GM18502 (cell line): ENCODE data around the gene VAMP3.

ENCODE experiments used
- ATAC-seq: cut with Tn5 transposase; IDR thresholded peaks from one replicate; pipeline ENCODE4 v1.9.1; 2021; ENCODE audit warnings: mild to moderate bottlenecking; ENCODE audit not compliant: unreplicated experiment, poor library complexity

The VAMP3 gene

DNA sequence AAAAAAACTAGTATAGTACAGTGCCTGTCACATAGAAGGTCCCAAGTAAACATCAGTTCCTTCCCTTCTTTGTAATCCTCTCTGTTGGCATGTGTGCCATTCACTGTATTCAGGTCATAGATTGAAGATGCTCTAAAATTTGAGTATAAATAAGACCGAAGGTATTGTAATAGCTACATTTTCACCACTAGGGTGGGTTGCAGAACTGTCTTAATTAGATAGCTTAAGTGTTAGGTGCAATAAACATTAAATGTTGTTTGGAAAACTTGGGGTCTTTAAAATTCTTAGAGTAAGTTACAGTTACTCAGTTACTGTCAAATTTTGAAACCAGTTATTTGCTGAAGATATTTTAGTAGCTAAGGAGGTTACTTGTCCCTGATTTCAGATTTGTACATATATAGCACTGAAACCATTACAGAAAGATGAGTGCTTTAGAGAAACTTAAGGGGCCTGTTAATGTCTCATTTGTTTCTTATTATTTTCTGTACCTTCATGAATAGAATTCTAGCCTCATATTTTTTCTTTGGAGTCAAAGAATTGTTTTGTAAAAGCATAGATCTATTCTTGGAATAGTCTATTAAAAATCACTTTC lies 37.3 kb downstream of the VAMP3 start:
- ATAC-seq: no peak

DNA sequence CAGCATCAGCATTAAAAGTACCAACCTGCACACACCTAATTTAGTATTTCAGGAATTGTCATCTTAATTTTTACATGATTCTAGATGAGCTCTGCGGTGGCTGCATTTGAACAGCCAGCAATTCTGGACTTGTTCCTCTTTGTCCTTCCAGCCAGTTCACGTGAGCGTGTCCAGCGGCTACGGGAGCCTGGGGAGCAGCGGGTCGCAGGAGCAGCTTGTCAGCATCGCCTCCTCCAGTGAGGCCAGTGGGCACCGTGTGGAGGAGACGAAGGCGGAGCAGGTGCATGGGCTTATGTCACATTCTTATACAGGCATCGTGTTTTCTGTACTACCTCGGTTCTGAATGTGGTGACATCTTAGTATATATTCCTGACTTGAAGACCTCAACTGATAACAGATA lies 38.6 kb downstream of the VAMP3 start:
- ATAC-seq: no peak

DNA sequence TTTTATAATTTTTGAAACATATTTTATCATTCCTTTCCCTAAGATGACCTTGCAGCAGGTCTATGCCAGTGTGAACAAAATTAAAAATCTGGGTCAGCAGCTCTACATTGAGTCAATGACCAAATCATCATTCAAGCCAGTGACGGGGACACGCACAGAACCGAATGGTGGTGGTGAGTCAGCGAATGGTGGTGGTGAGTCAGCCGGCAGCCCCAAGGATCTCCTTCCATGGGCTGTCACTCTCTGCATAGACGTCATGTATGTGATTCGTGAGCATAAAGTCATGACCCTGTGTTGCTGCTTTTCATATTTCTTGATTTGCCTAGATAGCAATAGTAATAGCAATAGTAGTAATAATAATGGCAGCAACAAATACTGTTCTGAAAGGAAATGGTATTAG lies 39.3 kb downstream of the VAMP3 start:
- no peak for ATAC-seq

DNA sequence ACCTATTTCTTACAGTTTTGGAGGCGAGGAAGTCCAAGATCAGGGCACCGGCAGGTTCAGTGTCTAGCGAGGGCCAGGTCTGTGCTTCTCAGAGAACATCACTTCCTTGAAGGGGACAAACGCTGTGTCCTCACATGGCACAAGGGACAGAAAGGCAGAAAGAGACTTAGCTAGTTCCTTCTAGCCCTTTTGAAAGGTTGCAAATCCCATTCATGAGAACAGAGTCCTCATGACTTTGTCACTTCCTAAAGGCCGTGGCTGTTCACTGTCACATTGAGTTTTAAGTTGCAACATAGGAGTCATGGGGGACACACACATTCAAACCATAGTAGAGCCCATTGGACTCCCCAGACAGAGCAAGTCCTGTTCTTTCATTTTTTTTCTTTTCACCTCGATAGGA lies 40.4 kb downstream of the VAMP3 start:
- no peak for ATAC-seq

DNA sequence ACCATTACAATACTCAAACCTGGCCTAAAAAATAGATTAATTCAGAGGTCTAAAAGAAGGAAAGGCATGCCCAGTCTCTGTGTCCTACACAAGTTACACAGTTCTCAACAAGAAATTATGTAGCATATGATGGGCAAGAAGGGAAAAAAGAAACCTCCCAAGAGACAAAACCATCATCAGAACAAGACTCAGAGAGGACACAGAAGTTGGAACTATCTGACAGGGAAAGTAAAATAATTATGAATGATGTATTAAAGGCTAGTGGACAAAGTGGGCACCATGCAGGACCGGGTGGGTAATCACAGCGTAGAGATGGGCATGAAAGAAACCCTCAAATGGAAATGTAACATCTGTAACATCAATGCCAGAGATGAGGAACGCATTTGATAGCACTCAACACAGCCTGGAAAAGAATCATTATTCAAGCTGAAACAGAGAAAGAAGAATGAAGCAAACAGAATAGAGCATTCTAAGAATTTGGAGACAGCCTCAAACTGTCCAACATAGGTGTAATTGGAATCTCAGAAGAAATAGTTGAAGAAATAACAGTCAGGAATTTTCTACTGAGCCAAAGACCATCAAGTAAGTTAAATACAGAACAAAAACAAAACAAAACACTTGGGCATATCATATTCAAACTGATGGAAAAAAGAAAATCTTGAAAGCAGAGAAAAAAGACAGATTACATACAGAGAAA lies 42.7 kb downstream of the VAMP3 start:
- ATAC-seq: no peak

DNA sequence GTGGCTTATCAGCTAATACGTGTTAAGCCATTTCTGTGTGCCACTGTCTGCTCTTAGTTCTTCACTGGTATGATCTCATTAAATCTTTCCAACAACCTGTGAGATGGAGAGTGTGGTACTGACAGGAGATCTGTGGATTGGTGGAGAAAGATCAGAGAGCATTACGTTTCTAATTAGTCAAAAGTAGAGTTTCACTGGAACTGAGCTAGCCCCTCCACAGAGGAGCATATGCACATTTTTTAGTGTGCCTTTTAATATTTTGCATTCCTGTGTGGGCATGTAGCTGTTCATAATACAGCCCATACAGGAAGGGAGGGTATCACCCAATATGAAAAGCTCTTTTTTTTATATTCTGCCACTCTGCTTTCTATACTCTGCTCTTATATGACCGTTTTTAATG lies 50.2 kb downstream of the VAMP3 start:
- no peak for ATAC-seq

DNA sequence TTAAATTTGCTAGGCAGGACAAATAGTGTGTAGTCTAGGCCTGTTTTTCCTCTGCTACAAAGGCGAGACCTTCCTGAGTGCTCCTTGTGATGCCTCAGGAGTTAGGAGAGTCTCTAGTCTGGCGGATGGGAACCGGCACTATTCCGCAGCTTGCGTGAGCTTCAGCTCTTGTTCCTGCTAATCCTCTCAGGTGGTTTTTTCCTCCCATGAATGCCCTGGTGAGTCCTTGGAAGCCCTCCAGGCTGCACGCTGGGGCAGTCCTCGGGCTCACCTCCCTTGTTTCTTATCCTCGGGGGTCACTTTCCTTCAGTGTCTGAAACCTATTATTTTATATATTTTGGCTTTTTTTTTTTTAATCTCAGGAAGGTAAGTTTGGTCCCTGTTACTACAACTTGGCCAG lies 53.6 kb downstream of the VAMP3 start:
- no peak for ATAC-seq

DNA sequence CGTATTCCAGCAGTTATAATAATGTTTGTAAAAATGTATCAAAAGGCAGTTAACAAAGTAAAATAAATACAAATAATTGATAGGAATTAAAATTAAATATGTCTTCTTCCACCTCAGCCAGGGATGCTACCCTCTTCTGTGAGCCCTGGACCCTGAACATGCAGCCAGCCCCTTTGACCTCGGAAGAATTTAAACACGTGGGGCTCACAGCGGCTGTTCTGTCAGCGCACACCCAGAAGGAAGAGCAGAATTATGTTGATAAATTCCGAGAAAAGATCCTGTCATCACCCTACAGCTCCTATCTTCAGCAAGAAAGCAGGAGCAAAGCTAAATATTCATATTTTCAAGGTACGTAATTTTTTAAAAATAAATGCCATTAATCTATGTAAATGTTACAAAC lies 55.3 kb downstream of the VAMP3 start:
- no peak for ATAC-seq

DNA sequence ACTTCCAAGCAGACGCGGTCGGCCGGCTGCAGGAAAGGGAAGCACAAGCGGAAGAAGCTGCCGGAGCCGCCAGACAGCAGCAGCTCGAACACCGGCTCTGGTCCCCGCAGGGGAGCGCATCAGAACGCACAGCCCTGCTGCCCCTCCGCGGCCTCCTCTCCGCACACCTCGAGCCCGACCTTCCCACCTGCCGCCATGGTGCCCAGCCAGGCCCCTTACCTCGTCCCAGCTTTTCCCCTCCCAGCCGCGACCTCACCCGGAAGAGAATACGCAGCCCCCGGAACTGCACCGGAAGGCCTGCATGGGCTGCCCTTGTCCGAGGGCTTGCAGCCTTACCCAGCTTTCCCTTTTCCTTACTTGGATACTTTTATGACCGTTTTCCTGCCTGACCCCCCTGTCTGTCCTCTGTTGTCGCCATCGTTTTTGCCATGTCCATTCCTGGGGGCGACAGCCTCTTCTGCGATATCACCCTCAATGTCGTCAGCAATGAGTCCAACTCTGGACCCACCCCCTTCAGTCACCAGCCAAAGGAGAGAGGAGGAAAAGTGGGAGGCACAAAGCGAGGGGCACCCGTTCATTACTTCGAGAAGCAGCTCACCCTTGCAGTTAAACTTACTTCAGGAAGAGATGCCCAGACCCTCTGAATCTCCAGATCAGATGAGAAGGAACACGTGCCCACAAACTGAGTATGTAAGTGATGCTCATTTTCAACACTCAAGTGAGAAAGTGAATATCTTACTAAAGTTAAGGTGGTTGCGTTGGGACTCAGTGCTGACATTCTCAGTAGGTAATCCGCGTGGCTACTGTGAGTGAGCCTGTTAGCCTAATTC lies 56.2 kb downstream of the VAMP3 start:
- no peak for ATAC-seq
